HG03460 (cell line): ENCODE results near the gene REXO1.
A peak's percentile ranks its signal among the peaks of the same experiment; 100 is the strongest.
"Not testable (repeated sequence)": the region's sequence is repeated elsewhere in the genome, so short reads cannot be mapped to it uniquely, and the experiment has no call there.

Source experiments
- ATAC-seq: cut with Tn5 transposase; IDR thresholded peaks from one replicate; pipeline ENCODE4 v1.9.1; 2021; ENCODE audit not compliant: unreplicated experiment

The REXO1 gene

DNA sequence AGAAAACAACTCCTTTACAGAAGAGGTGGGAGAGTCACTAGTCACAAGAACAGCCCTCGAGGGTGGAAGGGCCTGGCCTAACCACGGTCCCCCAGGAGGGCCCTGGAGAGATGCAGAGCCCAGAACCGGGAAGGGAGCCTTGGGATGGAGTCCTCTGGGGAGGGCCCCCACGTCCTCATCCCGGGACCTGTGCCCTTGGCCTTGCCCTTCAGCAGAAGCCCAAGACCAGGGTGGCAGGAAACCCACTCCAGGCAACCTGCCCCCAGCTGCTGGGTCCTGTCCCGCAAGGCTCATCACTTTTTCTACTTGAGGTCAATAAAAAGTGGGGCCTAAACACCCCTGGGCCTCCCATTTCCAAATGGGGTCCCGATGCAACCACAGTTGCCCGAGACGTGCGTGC is 33.9 kb downstream of the REXO1 start:
- no peak for ATAC-seq

DNA sequence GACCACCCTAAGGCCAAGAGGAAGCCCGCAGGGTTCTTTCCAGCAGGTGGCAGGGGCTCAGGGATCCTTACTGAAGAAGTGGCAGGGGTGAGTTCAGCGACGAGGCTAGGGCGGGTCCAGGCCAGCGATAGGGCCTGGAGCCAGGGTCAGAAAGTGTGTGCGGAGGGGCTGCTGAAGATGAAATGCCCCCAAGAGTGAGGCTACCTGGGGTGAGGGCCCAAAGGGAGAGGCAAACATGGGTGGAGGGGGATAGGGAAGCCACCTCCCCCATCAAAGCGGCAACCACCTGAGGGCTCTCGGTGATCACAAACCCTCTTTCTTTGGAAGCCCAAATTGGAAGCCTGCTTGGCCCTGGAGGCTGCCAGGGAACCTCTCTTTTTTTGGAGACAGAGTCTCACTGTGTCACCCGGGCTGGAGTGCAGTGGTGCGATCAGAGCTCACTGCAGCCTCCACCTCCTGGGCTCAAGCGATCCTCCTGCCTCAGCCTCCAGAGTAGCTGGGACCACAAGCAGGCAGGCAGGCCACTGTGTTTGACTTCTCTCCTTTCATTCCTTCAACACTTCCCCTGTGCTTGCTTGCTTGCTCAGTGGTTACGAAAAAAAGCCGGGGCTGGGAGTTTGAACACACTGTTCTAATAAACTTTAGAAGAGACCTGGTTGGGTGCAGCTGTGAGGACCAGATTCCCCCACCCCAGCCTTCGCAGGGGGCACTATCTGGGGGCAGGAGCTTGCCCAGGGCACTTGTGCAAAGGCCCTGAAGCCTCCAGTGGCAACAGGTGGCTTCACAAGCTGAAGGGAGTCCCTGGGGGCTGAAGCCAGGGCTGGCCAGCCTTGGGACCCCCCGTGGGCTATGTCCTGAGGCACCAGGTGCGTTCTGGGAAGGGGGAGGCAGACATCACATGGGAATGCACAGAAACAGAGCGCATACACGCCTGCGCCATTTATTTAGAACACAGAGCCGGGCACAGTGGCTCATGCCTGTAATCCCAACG is 34.8 kb downstream of the REXO1 start:
- ATAC-seq = no peak

DNA sequence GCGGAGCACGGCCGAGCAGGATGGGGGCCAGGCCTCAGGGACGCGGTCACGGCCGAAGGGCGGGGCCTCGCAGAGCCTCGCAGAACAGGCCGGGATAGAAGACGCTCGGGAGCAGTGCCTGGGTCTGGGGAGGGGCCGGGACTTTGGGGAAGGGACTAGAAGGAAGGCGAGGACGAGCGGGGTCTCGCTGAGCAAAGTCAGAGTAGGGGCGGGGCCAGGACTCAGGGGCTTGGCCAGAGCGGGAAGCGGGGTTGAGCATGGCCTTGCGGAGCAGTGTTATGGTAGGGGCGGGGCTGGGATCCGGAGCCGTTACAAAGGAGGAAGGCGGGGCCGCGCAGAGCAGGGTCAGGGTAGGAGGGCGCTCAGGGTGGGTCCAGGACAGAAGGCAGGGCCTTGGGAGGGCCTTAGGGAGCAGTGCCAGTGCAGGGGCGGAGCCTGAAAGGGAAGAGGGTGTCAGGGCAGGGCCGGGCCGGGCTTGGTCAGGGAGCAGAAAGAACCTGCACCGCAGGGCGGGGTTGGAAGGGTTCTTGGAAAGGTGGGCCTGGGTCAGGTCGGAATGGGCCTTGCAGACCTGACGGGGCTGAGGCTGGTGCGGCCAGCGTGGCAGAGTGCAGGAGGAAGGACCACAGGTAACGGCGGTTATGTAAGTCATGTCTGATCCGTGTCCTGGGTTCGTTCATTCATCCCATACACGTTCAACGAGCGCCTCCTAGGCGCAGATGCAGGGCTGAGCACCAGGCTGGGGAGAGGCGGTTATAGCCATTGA is 35.7 kb downstream of the REXO1 start:
- peak; percentile 78 for ATAC-seq

DNA sequence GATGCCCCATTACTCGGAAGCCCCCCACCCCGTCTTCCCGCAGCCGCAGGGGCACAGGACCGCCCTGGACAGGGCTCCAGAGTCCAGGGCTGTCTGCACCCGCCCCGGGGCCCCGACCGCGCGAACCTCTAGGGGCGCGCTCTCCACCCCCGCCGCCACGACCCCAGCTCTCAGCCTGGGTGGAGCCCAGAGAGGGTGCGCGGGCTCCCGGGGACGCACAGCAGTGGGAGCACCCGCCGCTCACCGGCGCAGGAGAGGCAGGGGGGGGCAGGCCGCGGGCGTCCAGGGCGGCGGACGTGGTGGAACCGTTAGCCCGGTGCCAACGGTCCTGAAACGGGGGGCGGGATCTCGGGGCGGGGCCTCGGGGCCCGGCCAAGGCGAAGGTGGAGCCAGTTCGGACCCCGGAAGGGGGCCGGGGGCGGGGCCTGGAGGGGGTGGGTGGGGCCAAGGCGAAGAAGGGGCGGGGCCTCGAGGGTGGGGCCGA is 36.3 kb downstream of the REXO1 start, which contains the start of gene ATP8B3:
ATP8B3 (minus strand) TSS at position 335 of the 484 bp plus-strand sequence. CDS start 540 bp downstream, outside the sequence.
- ATAC-seq = peak; percentile 9

DNA sequence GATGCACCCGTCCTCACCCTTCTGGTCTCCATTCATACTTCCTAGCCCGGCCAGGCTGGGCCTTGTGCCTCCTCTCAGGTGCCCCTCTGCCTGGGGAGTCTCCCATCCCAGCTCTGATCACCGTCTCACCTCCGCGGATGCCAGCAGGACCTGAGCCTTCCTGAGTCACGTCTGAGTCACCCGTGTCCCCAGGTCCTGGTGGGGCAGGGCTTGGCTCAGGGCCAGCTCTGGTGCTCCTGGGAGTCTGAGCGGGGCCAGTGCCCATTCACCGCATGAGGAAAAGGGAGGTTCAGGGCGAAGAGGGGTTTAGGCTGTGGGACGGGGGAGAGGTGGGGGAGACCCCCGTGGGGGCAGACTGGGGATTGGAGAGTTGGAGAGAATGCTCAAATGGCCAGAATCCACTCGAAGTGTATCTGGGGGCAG is 36.8 kb downstream of the REXO1 start:
- no peak for ATAC-seq

DNA sequence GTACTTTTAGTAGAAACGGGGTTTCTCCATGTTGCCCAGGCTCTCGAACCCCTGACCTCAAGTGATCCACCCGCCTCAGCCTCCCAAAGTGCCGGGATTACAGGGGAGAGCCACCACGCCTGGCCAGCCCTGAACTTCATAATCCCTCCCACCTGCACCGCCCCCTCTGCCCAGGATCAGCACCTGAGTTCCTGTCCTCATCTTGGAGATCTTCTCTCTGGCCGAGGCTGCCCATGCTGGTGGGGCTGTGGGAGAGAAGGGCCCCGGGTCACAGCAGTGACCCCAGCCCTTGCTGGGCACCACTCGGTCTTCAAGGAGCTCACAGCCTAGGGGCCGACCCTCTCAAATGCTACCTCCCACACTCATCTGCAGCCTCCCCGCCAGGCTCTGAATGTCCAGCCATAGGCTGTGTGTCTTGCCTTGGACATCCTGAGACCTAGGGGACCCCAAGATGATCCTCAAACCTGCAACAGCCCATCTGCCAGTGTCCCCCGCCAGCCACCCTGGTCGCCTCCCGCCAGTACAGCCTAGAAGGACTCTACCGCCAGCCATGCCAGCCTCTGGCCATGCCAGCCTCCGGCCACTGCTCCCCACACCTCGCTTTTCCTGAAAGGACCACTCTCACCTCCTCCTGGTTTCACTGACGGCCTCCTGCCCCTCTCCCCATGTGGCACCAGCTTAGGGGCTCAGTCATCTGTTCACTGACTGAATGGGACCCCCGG is 37.7 kb downstream of the REXO1 start:
- no peak for ATAC-seq

DNA sequence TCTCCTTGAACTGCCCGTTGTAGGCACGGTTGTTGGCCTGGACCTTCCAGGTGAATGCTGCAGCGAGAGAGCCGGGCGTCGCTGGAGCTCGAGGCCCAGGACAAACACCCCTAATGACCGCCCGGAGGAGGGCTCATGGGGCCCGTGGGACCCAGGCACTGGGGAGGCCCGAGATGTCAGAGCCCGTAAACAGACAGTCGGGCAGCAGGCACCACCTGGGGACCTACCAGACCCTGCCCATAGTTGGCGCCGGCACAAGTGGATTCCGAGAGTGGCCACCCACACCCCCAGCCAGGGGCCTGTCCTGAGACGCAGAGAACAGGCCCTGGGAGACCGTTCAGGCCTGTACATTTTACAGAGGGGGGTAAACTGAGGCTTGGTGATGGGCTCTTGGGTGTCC is 38.6 kb downstream of the REXO1 start:
- ATAC-seq = no peak

DNA sequence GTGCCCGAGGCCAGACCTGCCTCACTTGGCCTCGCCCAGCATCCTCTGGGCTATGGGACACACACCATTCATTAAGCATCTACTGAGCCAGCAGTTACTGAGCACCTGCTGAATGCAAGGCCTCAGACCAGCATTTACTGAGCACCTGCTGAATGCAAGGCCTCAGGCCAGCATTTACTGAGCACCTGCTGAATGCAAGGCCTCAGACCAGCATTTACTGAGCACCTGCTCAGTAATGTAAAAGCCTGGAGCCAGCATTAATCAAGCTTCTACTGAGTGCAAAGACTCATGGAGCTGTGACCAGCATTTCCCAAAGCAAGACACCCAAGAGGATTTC is 39.9 kb downstream of the REXO1 start:
- no peak for ATAC-seq

DNA sequence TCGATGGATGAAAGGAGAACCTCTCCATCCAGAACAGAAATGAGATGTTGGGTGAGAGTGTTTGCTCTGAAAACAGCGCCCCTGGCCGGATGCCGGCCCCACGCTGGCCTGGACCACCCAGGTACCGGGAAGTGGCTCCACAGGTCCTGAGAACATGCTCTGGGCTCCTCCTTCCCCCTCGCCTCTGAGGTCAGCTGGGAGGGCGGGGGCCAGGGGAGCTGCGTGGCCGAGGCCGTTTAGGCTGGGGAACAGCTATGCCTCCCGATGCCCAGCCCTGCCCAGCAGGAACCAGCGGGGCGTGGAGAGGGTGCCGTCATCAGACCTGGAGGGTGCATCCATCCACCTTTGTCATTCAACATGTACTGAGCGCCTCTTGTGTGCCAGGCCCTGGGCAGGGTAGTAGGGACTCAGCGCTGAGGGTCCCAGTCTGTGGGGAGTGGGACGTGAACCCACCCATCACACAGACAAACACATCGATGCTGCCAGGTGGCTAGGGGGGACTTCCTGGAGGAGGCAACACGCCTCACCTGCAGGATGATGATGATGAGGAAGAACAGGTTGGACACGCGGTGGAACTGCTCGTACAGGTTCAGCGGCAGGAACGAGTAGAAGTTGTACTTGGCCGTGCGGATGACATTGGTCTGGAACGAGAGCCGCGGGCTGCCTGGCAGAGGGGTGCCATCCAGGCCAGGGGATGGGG is 40.4 kb downstream of the REXO1 start:
- no peak for ATAC-seq

DNA sequence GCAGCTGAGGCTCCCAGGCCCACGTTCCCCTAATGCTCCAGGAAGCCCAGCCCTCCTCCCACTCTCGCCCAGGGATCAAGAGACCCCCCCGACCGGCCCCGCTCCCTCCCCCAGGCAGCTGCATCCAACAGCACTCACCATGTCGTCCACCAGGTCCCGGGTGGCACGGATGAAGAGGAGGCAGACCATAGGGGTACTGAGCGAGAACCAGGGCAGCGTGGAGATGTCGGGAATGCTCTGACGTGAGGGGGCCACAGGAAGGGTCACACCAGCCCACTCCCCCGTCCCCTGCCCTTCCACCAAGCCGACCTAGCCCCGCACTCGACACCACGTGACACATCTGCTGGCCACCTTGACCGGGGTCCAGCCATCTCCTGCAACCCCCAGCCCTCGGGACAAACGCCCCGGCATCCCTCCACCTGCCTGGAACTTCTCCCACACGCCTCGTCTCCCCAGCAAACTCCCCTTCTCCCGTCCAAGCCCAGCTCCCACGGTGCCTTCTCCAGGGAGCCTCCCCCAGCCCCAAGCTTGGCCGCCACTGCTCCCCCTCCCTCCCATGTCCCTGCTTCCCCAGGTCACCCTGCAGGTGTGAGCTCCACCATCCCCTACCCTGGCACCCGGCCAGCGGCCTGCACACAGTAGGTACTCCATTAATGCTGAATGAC is 41.1 kb downstream of the REXO1 start:
- ATAC-seq = no peak

DNA sequence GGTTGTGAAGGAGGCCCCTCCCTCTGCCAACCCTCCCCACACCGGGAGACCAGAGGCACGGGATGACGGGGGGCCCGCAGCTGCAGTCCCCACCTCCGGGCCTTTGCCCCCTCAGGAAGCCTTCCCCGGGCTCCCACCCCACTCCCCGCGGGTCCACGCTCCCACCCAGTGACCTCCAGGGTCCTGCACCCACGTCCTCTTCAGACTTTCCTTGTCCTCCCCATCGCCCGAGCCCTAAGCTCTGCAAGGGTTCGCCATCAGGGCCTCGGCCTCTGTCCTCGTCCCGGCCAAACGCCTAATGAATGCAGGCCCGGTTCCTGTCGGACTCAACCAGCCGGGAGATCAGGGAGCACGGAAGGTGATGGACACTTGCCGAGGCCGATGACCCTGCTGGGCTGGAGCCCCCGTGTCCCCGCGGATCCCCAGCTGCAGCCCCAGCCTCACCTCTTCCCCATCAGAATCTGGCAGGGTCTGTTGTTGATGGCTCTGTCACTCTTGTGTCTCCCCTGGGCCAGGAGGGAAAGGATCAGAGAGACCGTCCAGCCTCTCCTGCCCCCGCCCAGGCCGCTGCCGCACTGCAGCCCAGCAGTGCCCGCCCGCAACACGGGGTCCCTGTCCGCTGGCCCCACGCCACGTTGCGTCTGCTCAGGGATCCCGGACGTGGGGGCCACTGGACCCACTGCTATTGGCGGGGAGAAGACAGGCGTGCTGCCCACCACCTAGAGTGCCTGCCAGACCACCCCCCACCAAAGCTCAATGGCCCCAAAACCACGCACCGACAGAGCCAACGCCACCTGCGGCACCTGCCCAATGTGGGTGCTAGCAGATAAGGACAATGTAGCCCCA is 41.9 kb downstream of the REXO1 start:
- no peak for ATAC-seq

DNA sequence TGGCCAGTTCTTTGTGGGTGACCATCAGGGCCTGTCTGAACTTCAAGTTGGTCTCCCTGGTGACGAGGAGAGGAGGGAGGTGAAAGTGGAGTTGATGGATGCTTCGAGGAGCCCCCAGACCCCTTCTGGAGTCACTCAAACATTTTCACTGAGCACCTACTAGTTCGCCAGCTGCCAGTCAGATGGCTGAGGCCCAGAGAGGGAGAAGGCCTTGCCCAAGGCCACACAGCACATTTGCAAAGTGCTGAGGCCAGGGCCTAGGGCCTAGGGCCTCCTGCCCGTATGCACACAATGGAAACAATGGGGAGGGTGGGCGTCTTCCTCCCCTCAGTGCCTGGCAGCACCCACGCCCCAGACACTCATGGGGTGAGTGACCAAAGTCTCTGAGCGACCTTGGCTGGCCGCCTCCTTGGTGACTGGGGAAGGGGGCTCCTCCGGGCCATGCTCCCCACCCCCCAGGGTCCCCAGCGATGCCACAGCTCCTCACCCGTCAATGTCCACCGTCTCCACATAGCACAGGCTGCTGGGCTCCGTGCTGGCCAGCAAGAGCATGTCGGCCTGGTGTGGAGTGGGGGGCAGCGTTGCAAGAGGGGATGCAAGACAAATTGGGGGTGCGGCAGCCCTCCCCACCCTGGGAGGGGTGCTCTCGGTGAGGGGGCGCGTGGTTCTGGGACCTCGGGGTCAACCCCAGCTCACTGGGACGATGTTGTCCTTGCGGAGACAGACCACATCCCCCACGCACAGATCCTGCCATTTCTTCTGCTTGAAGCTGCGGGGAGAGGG is 42.7 kb downstream of the REXO1 start:
- no peak for ATAC-seq

DNA sequence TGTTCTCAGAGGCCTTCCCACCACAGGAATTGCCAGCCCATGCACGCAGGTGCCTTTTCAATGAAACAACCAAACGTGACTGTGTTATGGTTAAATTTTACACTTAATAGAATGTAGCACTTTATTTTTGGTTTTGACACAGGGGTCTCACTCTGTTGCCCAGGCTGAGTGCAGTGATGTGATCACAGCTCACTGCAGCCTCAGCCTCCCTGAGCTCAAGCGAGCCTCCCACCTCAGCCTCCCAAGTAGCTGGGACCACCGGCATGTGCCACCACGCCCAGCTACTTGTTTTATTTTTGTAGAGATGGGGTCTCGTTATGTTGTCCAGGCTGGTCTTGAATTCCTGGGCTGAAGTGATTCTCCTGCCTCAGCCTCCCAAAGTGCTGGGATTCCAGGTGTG is 43.4 kb downstream of the REXO1 start:
- no peak for ATAC-seq

DNA sequence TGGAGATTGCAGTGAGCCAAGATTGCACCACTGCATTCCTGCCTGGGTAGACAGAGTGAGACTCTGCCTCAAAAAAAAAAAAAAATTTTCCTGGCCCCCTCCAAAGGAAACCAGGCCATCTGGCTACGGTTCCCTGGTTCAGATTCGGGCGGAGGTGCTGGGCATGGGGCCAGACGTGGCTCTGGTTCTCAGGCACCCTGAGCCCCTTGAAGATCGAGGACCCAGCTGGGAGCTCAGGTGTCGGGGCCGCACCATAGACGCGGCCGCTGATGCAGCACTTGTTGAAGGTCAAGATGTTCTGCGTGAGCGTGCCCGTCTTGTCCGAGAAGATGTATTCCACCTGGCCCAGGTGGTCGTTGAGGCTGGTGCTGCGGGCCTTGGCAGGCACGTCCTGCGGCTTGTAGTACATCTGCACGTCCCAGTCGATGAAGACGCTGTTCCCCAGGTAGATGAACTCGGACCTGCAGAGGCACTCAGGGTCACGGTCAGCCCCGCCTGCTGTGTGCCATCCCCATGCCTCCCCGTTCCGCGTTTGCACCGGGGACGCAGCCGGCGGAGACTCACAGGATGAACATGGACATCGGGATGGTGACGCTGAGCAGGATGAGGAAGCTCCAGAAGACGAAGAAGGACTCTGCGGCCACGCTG is 48.5 kb downstream of the REXO1 start:
- no peak for ATAC-seq

DNA sequence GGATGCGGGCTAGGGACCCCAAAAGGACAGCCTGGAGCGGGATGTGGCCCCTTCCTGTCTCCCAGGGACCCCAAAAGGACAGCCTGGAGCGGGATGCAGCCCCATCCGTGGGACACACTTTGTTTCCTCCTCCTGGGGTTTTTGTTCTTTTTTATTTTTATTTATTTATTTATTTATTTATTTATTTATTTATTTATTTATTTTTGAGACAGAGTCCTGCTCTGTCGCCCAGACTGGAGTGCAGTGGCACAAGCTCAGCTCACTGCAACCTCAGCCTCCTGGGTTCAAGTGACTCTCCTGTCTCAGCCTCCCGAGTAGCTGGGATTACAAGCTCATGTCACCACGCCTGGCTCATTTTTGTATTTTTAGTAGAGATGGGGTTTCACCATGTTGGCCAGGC is 51.0 kb downstream of the REXO1 start:
- ATAC-seq = not testable (repeated sequence)

DNA sequence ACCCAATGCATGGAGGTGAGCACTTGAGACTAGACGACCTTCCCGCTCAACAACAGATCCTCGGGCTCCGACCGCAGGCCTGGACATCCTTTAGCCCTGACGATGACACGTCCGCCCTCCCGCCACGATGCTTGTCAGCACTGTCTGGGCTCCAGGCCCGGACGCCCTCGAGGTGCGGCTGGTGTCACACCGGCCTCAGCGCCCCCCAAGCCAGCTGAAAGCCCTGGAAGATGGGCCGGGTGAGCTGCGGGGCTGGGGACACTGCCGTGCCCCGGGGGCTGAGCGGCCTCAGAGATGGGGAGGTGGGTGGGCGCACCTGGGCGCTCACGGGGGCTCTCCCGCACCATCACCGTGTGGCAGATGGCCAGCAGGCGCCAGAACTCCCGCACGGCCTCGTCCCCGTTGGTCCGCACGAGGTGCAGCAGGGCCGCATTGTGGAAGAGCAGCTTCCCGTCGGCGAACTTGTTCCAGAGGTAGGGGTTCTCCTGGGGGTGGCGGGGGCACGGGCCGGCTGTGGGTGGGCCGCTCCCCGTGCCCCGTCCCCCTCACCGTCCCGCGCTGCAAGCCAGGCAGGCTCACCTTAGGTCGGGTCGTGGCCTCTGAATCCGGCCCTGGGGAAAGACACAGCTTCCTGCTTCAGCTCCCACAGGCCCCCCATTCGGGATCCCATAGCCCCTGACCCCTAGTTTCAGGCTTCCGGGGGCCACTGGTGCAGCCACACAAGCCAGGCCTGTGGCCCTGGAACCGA is 51.7 kb downstream of the REXO1 start:
- ATAC-seq = no peak
